Fibroblast of lung (primary cell): ENCODE data around the gene DCP1B. TPM values are rescaled to one million over a fixed set of nuclear protein-coding genes. Genes with fewer than 3 reads are reported as not detected.

Experiments used
- DNase-seq, 2 donors: peaks; one replicate each; pipeline versions ENCODE4 v3.0.0 to v3.0.0-alpha.2; 2010; ENCODE audit warnings: low read depth in 2 of 2
- H2AFZ ChIP-seq: 2 replicates; pipeline ENCODE4 v1.5.1; 2012; ENCODE audit warnings: low read length, control low read depth, inconsistent platforms
- H3K27ac ChIP-seq: 2 replicates; pipeline ENCODE4 v1.5.1; 2011; ENCODE audit warnings: low read length, control low read depth; ENCODE audit not compliant: insufficient read depth
- H3K27me3 ChIP-seq: 2 replicates; pipeline ENCODE4 v1.5.1; 2011; ENCODE audit warnings: mild to moderate bottlenecking, low read length; ENCODE audit not compliant: control insufficient read depth, insufficient read depth
- H3K36me3 ChIP-seq: 2 replicates; pipeline ENCODE4 v1.5.1; 2011; ENCODE audit warnings: low read length; ENCODE audit not compliant: control insufficient read depth, insufficient read depth
- H3K4me1 ChIP-seq: 2 replicates; pipeline ENCODE4 v1.5.1; 2011; ENCODE audit warnings: low read length; ENCODE audit not compliant: control insufficient read depth, insufficient read depth; ENCODE audit errors: extremely low read depth
- H3K4me2 ChIP-seq: 2 replicates; pipeline ENCODE4 v1.5.1; 2011; ENCODE audit warnings: low read length, control low read depth; ENCODE audit not compliant: insufficient read depth; ENCODE audit errors: extremely low read depth
- H3K4me3 ChIP-seq, 4 experiments: fragments of 200-600 bp in 1 of 4; sonication (generic) in 1 of 4; replicated peaks in 1 of 4; 2 replicates each; pipeline ENCODE4 v1.5.1; 2011 to 2016; ENCODE audit warnings: low read length in 4 of 4, low read depth in 3 of 4, mild to moderate bottlenecking in 3 of 4, control low read depth in 2 of 4, inconsistent platforms in 1 of 4, mixed read lengths in 1 of 4; ENCODE audit not compliant: insufficient read depth in 1 of 4; ENCODE audit errors: control extremely low read depth in 1 of 4
- H3K79me2 ChIP-seq: 2 replicates; pipeline ENCODE4 v1.5.1; 2012; ENCODE audit warnings: mild to moderate bottlenecking, low read length, inconsistent platforms; ENCODE audit not compliant: control insufficient read depth, insufficient read depth
- H3K9ac ChIP-seq: 2 replicates; pipeline ENCODE4 v1.5.1; 2011; ENCODE audit warnings: mild to moderate bottlenecking, low read length, control low read depth; ENCODE audit not compliant: insufficient read depth
- H3K9me3 ChIP-seq: 2 replicates; pipeline ENCODE4 v1.5.1; 2012; ENCODE audit warnings: low read depth, low read length; ENCODE audit not compliant: control insufficient read depth, insufficient read depth
- H4K20me1 ChIP-seq: 2 replicates; pipeline ENCODE4 v1.5.1; 2011; ENCODE audit warnings: low read length; ENCODE audit not compliant: control insufficient read depth, insufficient read depth; ENCODE audit errors: extremely low read depth
- EZH2 ChIP-seq: IDR thresholded peaks from 2 replicates; pipeline ENCODE4 v1.5.1; 2012; ENCODE audit warnings: low read length, control low read depth, mild to moderate bottlenecking; ENCODE audit errors: missing control alignments
- polyA plus RNA-seq, 2 donors: library from polyadenylated mRNA; depleted of rRNA in 1 of 2; stranded (reverse) in 1 of 2; unstranded in 1 of 2; fragments of >200 nt; gene quantifications; 2 replicates each; pipeline ENCODE4 v1.2.1, GENCODE V29; 2011 to 2012; ENCODE audit warnings: missing spikeins in 1 of 2
- total RNA-seq: library from RNA; depleted of rRNA; stranded (reverse); fragments of >200 nt; gene quantifications from 2 replicates; pipeline ENCODE4 v1.2.1, GENCODE V29; 2014
- TF ChIP-seq, protein P1 (sequence below), 2 donors: IDR thresholded peaks in 1 of 2; conservative IDR thresholded peaks in 1 of 2; 1 replicate in 1 of 2; 2 replicates in 1 of 2; pipeline ENCODE4 v1.5.1; 2011 to 2012; ENCODE audit warnings: low read length in 2 of 2, control low read depth in 1 of 2, inconsistent platforms in 1 of 2, low read depth in 1 of 2, mild to moderate bottlenecking in 1 of 2

The DCP1B gene
- total and polyA plus RNA-seq, 2 donors (not counting 1 experiment from before 2014, with no cell fraction given), result 10.4 to 19.4 TPM

DNA sequence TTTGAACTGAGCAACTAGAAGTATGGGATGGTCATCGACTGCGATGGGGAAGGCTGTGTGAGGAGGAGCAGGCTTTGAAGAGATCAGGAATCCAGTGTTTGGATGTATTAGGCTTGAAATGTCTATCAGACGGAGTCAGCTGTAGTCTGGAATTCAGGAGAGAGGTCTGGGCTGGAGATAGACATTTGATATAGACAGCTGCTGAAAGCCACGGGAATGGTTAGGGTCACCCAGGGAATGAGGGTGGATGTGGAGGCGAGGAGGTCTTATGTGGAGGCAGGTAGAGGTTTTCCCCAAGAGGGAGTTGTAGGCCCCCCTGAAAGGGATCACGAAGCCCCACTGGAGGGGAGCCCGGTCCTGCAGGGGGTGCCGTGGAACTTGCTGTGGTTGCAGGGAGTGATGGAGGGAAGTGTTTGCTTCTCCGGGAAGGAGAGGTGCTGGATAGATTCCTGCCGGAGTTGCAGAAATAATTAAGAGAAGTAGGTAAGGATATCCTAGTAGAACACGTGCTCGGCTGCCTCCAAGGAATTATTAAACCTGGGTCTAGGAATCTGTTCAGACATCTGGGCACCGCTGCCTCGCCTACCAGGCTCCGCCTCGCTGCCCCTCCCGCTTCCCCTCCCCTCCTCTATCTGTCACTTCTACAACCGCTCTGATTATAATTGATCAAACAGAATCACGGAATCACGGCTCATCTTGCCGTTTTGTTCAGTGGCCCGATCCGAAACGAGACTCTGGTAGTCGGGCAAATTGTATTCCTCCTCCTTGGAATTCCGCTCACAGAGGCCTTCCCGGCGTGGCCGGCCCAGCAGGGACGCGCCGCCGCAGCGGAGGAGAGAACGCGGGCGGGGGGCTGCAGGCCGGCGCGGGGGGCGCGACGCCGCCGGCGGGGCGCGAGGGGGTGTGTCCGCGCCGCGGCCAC is 47.7 kb upstream of the DCP1B start:
- Histone ChIP-seq H4K20me1 (no peaks in the 10 kb centered on the region), H3K9ac (no peak overlapping the region), H3K4me2 (peak overlapping the region; percentile 49), H3K36me3 (no peaks in the 10 kb centered on the region), H3K79me2 (peaks cover 7% of the 10 kb centered on the region), H3K9me3 (no peaks in the 10 kb centered on the region), H3K4me3 (peak overlapping the region; percentile 31 to 65 (median 48)), H3K27ac (no peak overlapping the region), H2AFZ (no peak overlapping the region), H3K4me1 (peaks cover 4% of the 10 kb centered on the region), H3K27me3 (peaks cover 10% of the 10 kb centered on the region)
- no peak for TF ChIP-seq EZH2
- TF ChIP-seq, protein P1, sequence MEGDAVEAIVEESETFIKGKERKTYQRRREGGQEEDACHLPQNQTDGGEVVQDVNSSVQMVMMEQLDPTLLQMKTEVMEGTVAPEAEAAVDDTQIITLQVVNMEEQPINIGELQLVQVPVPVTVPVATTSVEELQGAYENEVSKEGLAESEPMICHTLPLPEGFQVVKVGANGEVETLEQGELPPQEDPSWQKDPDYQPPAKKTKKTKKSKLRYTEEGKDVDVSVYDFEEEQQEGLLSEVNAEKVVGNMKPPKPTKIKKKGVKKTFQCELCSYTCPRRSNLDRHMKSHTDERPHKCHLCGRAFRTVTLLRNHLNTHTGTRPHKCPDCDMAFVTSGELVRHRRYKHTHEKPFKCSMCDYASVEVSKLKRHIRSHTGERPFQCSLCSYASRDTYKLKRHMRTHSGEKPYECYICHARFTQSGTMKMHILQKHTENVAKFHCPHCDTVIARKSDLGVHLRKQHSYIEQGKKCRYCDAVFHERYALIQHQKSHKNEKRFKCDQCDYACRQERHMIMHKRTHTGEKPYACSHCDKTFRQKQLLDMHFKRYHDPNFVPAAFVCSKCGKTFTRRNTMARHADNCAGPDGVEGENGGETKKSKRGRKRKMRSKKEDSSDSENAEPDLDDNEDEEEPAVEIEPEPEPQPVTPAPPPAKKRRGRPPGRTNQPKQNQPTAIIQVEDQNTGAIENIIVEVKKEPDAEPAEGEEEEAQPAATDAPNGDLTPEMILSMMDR (conservative IDR thresholded peaks at IDR 0.05 in 1 of 2, IDR thresholded peaks at IDR 0.05 in 1 of 2; ENCODE audit: low read depth in 1 of 2, low read length in 2 of 2), result no peak
- DNase-seq, result no peak

DNA sequence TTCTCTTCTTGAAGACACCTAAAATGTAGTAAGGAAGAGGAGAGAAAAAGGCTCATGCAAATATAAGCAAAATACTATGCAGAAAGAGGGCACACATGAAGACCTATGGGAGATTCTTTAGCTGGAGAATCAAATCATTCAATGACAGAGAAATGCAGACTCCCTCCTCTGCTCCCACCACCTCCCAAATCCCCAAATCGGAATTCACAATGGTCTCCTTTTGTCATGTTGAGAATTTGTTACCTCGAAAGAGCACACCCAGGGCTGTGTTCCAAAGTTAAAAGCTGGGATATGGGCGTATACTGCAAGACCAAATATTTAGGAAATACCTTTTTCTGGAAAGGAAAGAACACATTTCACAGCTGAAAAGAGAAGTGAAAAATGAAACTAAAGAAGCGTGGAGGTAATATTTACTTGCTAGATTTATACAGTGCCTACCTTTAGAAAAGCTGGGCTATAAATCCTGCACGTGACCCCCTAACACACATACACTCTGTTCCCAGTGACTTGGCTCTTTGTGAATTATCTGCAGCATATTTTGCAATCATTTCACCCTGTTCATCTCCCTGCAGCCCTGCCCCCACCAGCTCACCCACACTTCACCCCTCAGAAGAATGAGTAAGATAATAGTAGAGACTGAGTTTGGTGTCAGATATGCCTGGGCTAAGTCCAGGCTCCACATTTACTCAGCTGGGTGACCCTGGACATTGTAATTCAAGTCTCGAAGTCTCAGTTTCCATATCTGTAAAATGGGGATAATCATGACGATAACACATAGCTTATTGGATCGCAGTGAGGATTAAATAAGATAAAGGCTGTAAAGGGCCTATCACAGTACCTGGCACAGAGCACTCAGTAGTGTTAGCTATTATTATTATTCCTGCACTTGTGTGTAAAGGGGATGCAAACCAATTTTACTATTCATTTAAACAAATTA is 45.6 kb upstream of the DCP1B start:
- H3K4me1 ChIP-seq, result peaks cover 4% of the 10 kb centered on the region
- no peaks in the 10 kb centered on the region for H3K36me3 ChIP-seq
- peaks cover 3% of the 10 kb centered on the region for H3K79me2 ChIP-seq
- H3K27ac ChIP-seq, result no peak overlapping the region
- no peaks in the 10 kb centered on the region for H3K9me3 ChIP-seq
- DNase-seq, result peak in 1 of 2 donors; percentile 53
- TF ChIP-seq, protein P1 (conservative IDR thresholded peaks at IDR 0.05 in 1 of 2, IDR thresholded peaks at IDR 0.05 in 1 of 2; ENCODE audit: low read depth in 1 of 2, low read length in 2 of 2), result no peak
- TF ChIP-seq EZH2, result no peak
- H3K4me2 ChIP-seq, result peak overlapping the region; percentile 54
- H2AFZ ChIP-seq, result no peak overlapping the region
- H3K9ac ChIP-seq, result no peak overlapping the region
- H3K27me3 ChIP-seq, result peaks cover 12% of the 10 kb centered on the region
- H4K20me1 ChIP-seq, result no peaks in the 10 kb centered on the region
- H3K4me3 ChIP-seq, result no peak overlapping the region

DNA sequence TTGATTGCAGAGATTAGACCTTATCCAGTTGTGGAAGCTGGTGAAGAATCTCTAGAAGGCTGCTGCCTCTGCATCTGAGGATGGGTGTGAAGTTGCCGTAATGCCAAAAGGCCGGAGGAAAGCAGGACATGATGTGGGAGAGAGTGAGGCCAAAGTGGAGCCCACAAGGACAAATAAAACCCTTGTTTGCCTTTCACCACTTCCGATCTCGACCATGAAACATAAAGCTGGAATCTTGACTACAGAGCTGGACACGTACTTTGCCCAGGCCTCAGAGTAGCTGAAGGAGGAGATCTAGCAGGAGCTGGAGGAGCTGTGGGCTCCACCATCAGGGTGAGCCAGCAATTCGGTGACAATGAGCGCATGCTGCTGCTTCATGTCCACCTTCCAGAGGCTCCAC is 43.5 kb upstream of the DCP1B start:
- H3K27me3 ChIP-seq, result peaks cover 17% of the 10 kb centered on the region
- H2AFZ ChIP-seq, result no peak overlapping the region
- no peaks in the 10 kb centered on the region for H3K36me3 ChIP-seq
- no peak for DNase-seq
- no peak overlapping the region for H3K4me3 ChIP-seq
- H3K4me2 ChIP-seq, result no peak overlapping the region
- no peaks in the 10 kb centered on the region for H4K20me1 ChIP-seq
- no peaks in the 10 kb centered on the region for H3K9me3 ChIP-seq
- TF ChIP-seq, protein P1 (conservative IDR thresholded peaks at IDR 0.05 in 1 of 2, IDR thresholded peaks at IDR 0.05 in 1 of 2; ENCODE audit: low read depth in 1 of 2, low read length in 2 of 2), result no peak
- TF ChIP-seq EZH2, result no peak
- no peak overlapping the region for H3K27ac ChIP-seq
- H3K79me2 ChIP-seq, result no peaks in the 10 kb centered on the region
- no peak overlapping the region for H3K9ac ChIP-seq
- H3K4me1 ChIP-seq, result peaks cover 4% of the 10 kb centered on the region
